Measurements from ENCODE around the gene XIRP2.

Gene XIRP2, protein sequence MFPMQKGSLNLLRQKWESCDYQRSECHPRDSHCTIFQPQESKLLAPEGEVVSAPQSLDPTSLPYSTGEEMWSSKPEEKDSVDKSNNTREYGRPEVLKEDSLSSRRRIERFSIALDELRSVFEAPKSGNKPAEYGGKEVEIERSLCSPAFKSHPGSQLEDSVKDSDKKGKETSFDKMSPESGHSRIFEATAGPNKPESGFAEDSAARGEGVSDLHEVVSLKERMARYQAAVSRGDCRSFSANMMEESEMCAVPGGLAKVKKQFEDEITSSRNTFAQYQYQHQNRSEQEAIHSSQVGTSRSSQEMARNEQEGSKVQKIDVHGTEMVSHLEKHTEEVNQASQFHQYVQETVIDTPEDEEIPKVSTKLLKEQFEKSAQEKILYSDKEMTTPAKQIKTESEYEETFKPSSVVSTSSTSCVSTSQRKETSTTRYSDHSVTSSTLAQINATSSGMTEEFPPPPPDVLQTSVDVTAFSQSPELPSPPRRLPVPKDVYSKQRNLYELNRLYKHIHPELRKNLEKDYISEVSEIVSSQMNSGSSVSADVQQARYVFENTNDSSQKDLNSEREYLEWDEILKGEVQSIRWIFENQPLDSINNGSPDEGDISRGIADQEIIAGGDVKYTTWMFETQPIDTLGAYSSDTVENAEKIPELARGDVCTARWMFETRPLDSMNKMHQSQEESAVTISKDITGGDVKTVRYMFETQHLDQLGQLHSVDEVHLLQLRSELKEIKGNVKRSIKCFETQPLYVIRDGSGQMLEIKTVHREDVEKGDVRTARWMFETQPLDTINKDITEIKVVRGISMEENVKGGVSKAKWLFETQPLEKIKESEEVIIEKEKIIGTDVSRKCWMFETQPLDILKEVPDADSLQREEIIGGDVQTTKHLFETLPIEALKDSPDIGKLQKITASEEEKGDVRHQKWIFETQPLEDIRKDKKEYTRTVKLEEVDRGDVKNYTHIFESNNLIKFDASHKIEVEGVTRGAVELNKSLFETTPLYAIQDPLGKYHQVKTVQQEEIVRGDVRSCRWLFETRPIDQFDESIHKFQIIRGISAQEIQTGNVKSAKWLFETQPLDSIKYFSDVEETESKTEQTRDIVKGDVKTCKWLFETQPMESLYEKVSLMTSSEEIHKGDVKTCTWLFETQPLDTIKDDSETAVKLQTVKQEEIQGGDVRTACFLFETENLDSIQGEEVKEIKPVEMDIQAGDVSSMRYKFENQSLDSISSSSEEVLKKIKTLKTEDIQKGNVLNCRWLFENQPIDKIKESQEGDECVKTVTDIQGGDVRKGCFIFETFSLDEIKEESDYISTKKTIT (N-terminal part only)

DNA sequence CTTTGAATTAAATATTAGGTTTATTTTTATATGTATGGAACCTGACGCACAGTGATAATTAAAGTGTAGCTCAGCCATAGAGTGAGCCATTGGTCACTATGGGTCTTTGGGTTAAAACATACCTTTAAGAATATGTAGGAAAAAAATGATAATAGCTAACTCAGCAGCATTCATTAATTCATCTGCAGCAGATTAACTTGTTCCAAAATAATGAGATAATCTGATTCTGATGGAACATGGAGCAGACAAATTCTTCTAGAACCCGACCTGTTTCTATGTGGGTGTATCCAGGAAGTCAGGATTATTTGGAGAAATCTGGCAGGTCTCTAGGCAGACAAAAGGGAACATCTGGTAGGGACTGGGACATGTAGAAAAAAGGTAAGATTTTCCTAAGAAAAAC lies at the start of gene XIRP2:
Gene XIRP2 (plus strand): TSS at position 301 of the 400 bp plus-strand sequence. CDS start 15,003 bp downstream, outside the sequence.
- DNase-seq (no peak), ATAC-seq (no peak)

DNA sequence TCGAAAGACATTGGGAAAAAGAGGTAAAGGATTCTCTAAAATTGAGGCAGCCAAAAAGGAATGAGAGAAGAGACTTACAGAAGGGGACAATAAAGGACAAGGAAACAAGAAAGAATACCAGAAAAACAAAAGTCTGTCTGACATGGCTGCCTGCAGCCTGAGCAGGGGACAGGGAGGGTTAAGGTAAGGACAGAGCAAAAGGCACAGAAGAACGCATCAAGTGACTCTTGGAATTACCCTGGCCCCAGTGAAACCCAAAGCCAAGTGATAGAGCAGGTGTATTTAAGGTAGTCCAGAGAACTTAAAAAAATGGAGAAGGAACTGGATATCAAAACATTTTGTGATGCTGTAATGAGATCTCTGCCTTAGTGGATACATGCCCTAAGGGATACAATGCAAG lies 47.1 kb upstream of the XIRP2 start:
- DNase-seq = no peak
- no peak for ATAC-seq

DNA sequence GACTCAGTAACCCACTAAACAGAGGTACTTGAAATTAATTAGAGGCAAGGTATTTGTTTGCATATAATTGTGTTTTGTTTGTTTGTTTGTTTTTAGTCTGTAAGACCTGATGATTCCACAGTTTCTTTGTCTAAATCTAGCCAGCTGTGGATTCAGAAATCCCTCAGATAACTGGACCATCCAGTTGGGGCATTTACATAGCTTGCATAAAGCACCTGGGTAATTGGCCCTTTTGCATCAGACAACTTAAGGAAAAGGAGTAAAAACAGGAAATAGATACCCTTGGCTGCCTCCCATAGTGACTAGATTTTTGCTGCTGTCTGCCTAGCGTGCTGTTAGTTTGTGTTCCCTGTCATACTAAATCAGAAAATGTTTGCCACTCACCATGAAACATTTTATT lies 46.6 kb upstream of the XIRP2 start:
- DNase-seq (no peak), ATAC-seq (no peak)

DNA sequence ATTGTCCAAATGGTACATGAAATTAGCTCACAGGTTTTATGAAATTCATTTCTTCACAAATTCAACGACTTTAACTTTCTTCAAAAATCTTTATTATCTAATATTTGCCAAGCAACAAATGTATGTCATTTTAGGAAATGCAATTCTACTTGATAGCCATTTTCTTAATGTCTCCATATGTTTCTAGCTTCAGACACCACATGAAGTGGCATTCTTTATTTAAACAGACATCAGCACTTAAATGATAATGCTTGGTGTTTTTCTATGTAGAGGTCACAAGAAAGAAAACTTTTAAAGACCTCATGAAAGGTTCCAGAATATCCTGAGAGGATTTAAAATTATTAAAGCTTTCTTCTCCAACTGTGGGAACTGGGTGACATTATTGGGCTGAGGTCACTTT lies 44.2 kb upstream of the XIRP2 start:
- ATAC-seq (no peak), DNase-seq (no peak)

DNA sequence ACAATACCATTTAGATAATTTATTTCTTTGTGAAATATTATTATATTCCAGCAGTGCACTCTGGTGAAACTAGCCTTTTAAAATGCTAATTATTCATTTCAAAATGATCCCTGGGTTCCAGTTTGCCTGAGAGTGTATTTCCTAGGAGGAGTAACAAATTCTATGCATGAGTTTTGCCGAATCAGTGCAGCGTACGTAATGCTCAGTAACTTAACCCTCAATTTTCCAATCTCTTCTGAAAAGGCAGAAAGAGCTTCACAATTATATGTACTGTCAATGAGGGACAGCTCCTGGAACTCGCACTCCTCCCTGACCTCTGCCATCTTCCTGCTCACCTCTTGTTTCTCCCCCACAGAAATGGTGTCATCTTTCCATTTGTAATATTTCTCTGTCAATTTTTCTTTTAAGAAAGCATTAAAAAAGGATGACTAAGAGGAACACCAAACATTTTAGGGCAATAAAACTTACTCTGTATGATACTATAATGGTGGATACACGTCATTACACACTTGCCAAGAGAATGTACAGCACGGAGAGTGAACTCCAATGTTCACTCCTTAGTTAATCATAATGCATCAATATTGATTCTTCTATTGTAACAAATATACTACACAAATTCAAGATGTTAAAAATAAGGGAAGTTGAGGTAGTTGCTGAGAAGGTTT lies 25.7 kb upstream of the XIRP2 start:
- DNase-seq (no peak), ATAC-seq (no peak)

DNA sequence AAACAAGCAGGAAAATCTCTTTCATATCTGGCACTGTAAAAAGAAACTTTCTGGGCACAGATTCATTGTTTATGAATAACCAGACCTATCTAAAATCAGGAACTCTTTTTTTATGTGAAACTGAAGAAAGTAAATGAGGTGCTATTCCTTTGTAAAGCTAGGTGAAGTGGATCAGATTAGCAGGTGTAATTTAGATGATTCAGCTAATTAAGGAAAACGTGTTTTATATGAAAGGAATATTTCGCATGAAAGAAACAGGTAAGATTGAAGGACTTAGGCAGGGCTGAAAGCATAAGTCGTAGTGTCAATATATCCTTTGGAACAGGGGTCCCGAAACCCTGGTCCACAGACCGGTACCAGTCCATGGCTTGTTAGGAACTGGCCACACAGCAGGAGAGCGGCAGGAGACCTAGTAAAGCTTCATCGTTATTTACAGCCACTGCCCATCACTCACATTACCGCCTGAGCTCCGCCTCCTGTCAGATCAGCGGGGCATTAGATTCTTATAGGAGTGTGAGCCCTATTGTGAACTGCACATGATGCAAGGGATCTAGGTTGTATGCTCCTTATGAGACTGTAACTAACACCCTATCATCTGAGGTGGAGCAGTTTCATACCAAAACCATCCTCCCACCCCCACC lies 20.3 kb upstream of the XIRP2 start:
- no peak for ATAC-seq

DNA sequence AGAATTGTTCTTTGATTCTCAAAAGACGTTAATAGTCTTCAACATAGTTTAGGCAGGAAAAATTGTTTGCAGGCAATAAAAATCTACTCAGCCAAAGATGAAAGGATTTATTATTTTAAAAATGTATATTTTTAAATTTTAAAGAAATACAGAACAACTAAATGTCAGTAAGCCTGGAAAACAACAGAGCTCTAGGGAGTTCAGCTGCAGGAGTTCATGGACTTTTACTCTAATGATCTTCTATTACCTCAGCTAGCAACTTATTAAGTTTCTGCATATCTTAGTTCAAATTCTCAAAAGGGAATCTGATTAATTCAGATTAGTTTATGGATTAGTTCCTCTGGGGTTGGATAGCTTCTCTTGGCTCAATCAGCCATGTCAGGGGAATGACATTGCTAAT lies 17.9 kb upstream of the XIRP2 start:
- DNase-seq = no peak
- no peak for ATAC-seq

More for the DNA sequence above, 20.3 kb upstream of the XIRP2 start:
- DNase-seq = no peak

DNA sequence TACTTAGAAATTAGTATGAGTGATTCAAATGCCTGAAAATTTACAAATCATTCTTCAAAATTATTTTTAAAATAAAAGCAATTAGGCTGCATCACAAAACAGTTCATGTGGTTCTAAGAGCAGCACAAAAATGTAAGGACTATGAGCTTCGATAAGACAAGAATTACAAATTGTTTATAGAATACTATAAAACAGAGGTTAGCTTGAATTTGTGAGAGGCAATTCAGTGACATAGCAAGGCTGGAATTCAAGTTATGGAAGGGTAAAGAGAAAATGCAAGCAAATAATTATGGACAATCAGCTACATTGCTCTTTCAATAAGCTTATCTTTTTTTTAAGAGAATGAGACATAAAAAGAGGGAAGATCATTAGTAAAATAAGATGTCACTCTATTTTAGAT lies 7.1 kb upstream of the XIRP2 start:
- ATAC-seq (no peak), DNase-seq (no peak)

DNA sequence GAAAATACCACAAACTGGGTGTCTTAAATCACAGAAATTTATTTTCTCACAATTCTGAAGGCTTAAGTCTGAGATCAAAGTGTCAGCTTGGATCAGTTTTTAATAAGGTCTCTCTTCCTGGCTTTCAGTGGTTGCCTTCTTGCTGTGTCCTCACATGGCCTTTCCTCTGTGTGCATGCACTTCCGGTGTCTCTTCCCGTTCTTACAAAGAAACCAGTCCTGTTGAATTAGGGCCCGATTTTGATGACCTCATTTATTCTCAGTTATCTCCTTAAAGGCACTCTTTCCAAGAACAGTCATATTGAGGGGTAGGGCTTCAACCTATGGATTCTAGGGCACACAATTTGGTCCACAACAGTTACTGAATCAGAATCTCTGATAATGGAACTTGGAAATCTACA lies 5.4 kb upstream of the XIRP2 start:
- ATAC-seq (no peak), DNase-seq (no peak)

DNA sequence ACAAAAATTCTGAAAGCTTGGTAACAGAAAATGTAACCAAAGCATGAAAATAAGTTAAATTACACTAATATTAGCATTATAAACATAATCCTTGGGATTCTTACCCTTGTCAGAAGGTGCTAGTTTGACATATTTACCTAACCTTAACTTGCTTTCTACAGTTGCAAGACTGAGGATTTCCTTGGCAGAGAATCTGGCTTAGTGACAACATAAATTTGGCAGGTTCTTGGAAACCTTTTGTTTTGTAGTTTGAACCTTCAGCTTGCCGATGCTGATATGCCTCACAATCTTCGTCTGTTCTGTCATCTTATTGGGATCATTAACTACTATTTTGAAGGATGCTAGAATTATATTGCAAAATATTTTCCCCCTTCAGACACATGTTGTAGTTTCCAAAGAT lies 3.4 kb downstream of the XIRP2 start:
- DNase-seq = no peak
- ATAC-seq = no peak

DNA sequence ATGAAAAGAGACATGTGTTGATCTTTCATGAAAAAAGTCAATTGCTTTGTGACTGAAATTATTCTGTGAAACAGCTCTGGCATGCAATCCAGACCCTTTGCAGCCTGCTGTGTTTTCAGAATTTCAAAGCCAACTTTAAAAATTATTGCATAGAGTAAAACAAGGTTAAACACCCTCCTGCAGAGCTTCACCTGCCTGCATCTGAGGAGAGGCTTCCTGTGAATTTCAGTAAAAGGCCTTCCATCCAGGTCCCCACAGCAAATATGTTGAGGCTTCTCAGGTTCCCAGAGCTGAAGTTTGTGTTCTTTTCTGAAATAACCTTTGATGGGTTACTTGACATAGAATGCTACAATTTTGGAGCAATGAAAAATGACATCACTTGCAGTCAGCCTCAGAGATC lies 4.1 kb downstream of the XIRP2 start:
- ATAC-seq = no peak
- no peak for DNase-seq

DNA sequence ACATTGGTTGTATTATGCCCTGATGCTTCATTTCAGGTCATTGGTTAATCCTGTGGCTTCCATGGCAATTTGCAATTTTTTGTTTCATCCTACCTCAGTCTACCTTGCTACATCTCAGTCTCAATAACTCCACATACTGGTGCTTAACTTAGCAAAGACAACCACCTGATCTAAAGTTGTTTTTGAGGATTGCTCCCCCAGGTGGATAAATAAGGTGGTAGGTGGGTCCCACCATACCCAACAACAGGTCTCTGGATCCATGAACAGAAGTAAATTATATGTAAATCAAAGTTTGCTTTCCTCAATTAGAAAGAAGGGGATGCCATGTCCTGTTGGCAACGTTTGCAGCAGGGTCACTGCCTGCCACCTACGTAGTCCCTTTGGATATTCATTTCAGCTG lies 7.0 kb downstream of the XIRP2 start:
- no peak for ATAC-seq
- no peak for DNase-seq

DNA sequence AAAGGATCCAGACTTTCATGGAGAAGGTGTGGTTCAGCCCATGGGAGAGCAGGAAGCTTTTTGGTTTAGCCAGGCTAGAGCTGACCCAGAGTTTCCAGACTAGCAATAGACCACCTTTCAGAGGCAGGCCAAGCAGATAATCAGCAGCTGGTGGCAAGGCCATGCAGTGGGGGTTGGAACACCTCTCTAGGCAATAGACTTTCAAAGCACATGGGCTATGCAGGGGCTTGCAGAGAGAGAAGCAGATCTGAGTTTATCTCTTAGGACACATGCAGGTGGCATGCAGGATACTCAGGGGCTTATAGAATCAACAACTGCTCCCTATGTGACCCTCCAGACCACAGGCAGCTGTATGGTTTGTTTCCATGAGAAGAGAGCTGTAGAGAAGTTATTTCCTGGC lies 9.4 kb downstream of the XIRP2 start:
- ATAC-seq (no peak), DNase-seq (no peak)

DNA sequence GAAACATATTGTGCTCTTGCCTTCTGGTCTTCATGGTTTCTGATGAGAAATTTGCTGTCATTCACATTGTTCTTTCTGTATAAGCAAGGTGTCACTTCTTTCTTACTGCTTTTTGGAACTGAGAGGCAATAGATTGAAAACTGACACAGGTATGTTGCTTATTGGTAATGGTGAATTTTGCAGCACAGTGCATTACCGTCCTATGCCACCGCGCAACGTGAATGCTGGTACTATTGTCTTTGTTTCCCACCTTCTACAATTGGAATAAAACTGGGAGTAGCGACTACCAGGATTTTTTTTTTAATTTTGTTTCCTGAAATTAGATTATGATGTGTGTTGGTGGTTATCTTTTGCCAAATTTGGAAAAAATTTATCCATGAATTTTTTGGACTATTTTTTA lies 11.4 kb downstream of the XIRP2 start:
- DNase-seq (no peak), ATAC-seq (no peak)

DNA sequence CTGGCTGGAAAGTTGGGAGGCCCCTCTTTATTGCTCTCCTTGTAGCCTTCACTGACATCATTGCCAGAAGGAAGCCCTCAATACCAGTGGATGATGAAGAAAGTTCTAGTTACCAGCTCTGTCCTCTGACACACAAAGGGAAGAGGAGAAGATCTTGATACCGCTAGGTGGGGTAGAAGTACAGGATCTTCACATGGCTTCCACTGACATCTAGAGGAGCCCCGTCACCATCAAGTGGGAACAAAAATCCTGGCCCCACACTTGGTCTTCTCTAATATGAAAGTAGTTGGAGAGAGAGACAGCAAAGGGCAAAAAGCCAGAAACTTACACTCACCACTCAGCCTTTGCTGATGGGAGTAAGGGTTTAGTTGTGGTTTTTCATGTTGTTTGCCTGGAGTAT lies 12.4 kb downstream of the XIRP2 start:
- DNase-seq (no peak), ATAC-seq (no peak)

DNA sequence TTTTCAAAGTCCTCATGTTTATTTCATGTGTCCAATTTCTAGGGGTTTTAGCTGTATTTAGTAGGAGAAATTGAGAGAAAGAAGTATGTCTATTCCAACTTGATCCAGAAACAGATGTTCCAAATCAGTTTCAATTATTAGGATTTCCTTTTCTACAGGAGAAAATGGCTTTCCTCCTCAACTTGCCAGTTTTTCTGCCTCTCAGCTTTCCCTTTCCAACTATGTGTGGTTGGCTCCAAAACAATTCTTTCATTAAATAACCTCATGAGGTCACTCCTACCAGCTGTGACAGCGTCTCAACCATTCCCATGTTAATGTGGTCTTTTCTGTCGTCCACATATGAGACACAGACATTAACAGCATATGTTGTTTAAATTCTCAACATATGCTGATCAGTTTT lies 13.1 kb downstream of the XIRP2 start:
- ATAC-seq (no peak), DNase-seq (no peak)

DNA sequence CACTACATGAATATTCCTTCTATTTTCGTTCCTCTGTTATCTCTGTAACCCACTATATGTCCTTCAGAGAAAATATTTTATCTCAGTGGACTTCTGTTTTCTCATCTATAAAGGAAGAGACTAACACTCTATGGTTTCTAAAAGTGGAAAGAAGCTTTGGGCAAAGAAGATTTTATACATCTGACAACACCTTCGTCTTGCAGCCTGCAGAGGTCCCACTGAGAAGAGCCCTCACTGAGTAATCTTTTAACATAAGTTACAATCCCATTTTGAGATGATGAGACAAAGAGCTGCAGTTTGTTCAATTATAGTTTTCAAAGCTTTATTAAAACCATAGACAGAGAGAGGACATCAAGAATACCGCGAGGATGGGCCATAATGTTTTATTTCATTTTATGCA lies 28.7 kb downstream of the XIRP2 start:
- ATAC-seq (no peak), DNase-seq (no peak)

DNA sequence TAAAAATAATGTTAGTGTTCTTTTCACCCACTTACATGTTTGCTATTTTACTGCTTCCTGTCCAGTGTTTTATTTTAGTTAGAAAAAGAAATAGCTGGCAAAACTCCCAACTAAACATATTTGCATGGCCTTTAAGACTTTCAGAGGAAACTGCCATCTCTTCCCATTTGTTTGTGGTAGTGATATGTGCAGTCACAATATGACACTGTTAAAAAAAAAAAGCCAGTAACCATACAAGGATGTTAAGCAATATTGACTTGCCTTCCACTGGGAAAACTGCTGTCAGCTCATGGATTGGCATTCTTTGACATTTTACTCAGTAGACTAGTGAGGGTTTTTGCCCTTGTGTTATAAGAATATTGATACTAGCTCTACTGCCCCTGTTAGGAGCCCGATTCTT lies 29.1 kb downstream of the XIRP2 start:
- DNase-seq = no peak
- ATAC-seq = no peak

DNA sequence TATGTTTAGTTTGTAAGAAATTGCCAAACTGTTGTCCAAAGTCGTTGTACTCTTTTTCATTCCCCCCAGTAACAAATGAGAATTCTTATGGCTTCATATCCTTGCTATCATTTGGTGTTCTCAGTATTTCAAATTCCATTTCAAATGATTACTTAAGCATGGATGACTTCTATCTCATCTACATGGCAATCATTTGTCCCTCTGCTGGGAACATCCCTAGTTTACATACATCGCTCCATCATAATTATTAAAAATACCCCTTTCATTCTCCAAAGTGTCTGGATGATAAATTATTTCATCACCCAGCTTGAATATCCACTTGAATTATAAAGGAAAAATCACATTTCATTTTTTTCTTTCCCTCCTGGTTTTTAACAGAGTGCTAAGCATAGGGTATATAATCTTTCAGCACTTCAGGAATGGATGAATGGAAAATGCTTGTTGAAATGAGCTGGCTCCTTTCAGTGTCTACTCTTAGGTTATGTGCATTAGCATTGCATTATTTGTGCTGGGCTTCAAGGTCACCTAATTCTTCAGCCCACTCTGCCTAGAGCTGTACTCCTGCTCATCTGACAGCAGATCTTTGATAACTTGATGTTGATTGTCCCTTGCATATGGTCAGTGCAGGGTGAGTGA lies 33.1 kb downstream of the XIRP2 start:
- no peak for DNase-seq
- ATAC-seq = no peak

DNA sequence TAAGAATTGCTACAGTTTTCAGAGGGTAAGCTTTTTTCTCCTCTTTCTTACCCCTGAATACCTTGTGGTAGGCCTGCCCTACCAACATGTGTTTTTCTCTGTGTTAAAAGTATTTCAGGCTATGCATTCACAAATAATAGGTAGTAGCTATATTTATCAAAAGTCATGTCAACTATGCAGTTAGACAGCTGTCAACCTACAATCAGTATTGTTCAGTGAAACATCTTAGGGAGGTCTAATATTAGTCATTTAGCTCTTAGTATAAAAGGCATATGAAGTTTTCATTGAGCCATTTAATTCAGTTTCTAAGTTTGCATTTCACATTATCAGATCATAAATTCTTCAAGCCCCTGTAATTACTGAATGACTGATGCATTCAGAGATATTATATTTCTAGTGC lies 36.7 kb downstream of the XIRP2 start:
- no peak for DNase-seq
- ATAC-seq = no peak

DNA sequence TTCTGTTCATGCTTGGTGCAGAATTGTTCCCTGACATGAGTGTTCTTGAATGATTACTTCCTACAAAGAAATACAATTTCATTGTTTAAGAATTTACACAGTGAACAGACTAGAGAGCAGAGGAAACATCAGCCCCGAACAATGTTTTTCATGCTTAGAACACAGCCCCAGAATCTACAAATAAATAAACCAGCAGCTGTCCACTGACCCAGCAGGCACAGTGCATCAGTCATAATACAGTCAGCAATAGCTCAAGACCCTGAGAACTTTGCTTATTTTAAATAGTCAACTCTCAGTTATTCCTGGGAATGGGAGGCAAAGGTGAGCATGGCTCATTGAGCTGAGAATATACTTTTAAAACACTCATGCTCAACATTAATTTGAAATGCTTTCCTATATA lies 38.4 kb downstream of the XIRP2 start:
- DNase-seq = no peak
- no peak for ATAC-seq

All from stimulated activated naive CD8-positive, alpha-beta T cell treated with anti-CD3 and anti-CD28 coated beads, Interleukin-15, Interleukin-2, amounts not matched to agents 100 U/mL and 50 U/mL, for 24 hours (primary cell).